NCI-H226 (cell line): Measurements from ENCODE around the gene SOHLH2.

Experiments used
- DNase-seq: peaks from one replicate; pipeline ENCODE4 v3.0.0-alpha.2; 2015

Gene SOHLH2

GRCh38 chr13:36130552-36131221 is 83.7 kb downstream of the SOHLH2 start:
- no peak for DNase-seq

GRCh38 chr13:36130193-36130551 is 84.2 kb downstream of the SOHLH2 start:
- no peak for DNase-seq

- no peak for DNase-seq
These were observed 84.8 kb downstream of the SOHLH2 start for GRCh38 chr13:36129539-36129938.

GRCh38 chr13:36126491-36126890 is 87.9 kb downstream of the SOHLH2 start:
- no peak for DNase-seq

GRCh38 chr13:36125841-36126240 is 88.5 kb downstream of the SOHLH2 start:
- DNase-seq = no peak

GRCh38 chr13:36124236-36124822 is 90.0 kb downstream of the SOHLH2 start:
- DNase-seq = no peak
